Stimulated activated CD8-positive, alpha-beta memory T cell treated with anti-CD3 and anti-CD28 coated beads, Interleukin-4, amount 100 ng/mL, for 1 hour (primary cell): Measurements from ENCODE around the gene SDE2.
"Not testable (repeated sequence)": the region's sequence is repeated elsewhere in the genome, so short reads cannot be mapped to it uniquely, and the experiment has no call there.

Experiments used
- DNase-seq, 2 donors: peaks; one replicate each; pipeline ENCODE4 v3.0.0-alpha.2; 2020; ENCODE audit warnings: low read depth in 2 of 2, low spot score in 1 of 2

The SDE2 gene

DNA sequence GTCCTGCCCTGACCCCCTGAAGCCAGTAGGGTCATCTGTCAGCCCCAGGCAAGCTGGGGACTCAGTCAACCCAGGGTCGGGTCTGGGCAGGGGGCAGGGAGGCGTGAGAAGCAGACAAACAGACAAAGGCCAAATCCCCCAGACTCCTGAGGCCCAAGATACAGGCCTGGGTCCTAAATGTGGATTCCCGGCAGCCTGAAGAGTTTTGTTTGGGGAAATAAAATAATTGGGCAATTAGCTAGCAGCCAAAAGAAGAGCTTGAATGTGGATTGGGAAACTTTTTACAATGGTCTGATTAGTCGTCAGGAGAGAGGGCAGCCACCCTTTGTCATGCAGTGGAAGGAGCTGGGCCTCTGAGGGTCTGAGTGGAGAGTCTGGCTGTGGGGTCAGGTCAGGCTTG lies 53.6 kb downstream of the SDE2 start:
- no peak for DNase-seq

DNA sequence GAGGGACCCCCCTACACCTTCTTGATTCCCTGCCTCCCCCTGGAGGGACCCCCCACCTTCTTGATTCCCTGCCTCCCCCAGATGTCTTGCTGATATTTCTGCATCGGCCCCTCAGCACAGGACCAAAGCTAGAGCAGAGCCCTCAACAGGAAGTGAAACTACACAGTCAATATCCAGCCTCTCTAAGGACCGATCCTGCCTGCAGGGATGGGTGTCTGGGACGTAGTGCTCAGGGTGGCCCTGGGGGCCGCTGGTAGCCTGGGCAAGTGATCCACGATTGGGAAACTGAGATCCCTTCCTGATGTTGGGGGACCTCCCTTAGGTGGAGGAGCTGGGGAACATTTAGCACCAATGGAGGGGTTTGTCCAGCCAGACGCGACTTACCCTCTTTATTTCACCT lies 54.2 kb downstream of the SDE2 start:
- no peak for DNase-seq

DNA sequence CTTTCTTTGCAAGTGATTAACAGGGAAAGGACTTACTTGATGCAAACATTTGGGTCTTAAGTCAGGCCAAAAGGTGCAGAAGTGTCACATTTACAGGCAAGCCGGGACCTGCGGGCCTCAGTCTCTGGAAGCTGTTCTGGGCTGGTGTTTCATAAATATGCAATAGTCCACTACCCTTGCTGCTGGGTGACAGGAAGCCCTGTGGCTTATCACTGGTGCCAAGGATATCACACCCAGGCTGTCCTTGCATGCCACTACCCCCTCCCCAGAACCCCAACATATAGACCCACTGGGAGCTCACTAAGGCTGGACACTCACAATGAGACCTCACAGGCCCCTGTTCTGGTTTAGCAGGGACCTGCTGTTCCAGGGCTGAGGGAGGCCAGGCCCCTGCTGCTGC lies 54.8 kb downstream of the SDE2 start:
- no peak for DNase-seq

DNA sequence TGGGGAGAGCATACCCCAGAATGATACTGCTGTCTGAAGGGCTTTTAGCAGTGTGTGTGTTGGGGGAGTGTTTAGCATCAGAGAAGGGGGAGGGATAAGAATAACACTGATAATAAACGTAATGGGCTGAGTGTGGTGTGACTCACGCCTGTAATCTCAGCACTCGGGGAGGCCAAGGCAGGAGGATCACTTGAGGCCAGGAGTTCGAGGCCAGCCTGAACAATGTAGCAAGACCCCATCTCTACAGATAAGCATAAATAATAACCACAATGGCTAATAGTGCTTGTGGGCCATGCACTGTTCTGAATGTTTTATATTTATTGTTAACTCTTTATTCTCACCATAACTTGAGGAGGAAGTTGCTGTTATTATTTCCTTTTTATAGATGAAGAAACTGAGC lies 55.6 kb downstream of the SDE2 start:
- no peak for DNase-seq

DNA sequence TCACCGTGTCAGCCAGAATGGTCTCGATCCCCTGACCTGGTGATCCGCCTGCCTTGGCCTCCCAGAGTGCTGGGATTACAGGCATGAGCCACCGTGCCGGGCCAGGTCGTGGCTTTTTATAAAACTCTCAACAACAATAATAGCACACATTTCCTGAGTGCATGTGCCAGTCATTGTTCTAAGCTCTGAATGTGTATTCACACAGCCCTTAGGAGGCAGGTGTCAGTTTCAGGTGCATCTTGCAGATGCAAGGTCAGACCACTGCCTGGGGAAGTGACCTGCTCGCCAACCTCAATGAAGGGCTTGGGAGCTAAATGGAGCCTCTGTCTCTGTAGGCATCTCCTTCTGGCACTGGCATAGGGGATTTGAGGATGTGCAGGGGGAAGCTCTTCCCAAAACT lies 56.6 kb downstream of the SDE2 start:
- no peak for DNase-seq

DNA sequence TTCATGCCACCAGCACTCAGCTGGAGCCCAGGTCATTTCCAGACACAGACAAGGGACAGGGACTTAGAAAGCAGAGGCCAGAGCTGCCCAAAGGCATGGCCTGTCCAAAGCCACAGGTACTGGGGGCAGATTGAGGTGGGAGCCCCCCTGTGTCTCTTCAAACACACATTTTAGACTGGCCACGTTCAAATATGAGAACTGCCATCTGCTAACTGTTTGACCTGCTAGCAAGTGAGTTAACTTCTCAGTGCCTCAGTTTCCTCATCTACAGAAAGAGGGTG lies 57.3 kb downstream of the SDE2 start:
- no peak for DNase-seq

DNA sequence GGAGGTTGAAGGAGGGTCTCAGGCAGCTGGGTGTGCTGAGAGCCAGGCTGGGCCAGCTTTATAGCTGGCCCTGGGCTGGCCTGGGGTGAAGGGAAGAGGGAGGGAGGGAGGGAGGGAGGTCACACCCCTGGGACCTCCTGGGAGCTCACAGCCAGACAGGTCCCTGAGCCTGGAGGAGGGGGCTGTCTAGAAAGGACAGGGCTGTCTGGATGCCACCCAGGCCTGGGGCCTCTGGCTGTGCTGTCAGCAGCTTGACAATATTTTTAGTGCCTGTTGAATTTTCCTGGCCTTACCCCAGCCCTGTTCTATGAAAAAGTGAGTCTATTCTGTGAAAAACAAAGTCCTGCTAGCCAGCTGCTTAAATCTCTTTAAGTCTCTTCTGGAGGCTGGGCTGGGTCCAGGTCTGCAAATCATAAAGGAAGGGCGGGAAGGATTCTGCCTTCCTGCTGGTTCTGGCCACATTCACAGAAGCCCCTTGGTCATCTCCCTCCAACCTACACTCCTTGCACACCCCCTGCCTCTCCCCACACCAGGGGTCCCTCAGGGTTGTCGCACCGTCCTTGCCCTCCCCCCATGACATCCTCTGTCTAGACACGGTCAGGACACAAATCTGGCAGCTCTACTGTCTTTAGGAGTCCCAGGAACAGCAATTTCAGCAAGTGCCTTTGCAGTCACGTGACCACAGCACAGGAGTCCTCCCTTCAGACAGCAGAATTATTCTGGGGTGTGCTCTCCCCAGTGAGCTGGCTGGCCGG lies 57.8 kb downstream of the SDE2 start, which contains the start of gene LEFTY2:
Gene LEFTY2 (minus strand): TSS at position 34 of the 755 bp plus-strand sequence. CDS start 80 bp downstream, outside the sequence.
- no peak for DNase-seq

DNA sequence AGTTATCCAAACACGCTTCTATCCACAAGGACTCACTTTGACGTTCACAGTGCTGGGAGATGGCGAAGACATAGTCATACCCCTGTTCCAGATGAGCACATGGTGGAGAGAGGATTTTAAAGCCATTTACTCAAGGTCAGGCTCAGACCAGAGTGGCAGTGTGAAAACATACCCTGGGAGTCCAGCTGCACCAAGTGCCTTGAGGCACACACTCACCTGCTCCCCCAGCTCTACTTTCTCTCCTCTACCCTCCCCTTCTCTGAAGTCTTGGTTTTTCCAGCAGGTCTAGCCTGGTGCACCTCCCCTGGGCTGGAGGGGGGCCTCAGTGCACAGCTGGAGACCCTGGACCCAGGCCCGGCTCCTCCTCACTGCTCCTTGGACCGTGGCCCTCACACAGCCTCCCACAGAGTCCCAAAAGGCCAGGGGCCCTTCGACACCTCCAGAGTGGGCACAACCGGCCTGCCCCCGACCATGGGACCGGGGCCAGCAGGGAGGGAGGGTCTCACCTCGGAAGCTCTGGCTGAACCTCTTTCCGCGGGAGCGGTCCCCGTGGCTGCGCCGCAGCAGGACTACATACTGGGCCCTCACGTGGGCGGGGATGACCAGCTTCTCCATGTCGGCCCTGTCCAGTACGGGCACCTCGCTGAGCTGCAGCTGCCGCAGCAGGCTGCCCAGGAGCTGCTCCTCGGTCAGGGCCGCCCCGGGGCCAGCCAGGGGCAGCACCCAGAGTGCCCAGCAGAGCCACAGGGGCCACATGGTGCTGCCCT lies 58.6 kb downstream of the SDE2 start:
- DNase-seq = no peak

DNA sequence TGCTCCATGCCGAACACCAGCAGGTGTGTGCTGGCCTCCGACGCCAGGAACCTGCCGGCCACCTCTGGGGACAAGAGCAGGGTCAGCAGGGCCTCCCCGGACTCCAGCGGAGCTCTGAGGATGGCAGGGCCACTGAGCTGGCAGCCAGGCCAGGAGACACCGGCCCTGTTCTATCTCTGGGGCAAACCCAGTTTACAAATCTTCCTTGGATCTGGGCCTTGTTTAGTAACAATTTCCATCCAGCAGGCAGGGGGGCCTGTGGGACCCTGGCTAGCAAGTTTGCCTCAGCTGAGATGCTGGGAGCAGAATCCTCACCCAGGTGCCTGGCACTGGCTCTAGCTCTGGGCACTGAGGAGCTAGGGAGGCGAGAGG lies 59.2 kb downstream of the SDE2 start:
- not testable (repeated sequence) for DNase-seq

DNA sequence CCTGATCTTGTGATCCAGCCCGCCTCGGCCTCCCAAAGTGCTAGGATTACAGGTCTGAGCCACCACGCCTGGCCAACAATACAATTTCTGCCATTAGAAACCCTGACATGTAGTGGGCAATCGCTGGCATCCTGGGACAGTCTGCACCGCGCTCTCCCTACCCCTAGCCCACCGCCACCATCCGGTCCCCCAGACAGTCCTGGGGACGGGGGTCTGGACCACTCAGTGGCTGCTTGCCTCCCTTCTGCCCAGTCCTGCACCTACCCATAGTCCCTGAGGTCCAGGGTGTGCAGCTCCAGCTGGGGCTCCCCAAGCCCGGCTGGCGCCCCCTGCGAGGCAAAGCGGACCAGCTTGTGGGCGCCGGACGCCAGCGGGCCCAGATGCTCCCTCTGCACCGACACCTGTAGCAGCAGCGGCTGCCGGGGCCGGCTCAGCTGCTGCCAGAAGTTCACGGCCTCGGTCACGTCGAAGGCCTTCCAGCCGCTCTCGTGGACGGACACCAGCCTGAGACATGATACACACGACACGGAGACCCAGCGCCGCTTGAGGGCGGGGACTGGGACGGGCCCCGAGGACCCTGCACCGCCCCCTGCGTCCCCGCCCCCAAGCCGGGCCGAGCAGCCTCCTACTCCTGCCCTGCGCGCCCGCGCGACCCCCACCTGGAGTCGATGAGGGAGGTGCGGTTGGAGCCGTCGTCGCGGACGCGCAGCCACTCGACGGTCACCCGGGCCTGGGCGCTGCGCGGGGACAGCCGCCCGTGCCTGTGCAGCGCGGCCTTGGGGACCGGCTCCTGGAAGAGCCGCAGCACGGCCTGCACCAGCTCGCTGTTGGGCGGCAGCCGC lies 59.8 kb downstream of the SDE2 start:
- DNase-seq = not testable (repeated sequence)

DNA sequence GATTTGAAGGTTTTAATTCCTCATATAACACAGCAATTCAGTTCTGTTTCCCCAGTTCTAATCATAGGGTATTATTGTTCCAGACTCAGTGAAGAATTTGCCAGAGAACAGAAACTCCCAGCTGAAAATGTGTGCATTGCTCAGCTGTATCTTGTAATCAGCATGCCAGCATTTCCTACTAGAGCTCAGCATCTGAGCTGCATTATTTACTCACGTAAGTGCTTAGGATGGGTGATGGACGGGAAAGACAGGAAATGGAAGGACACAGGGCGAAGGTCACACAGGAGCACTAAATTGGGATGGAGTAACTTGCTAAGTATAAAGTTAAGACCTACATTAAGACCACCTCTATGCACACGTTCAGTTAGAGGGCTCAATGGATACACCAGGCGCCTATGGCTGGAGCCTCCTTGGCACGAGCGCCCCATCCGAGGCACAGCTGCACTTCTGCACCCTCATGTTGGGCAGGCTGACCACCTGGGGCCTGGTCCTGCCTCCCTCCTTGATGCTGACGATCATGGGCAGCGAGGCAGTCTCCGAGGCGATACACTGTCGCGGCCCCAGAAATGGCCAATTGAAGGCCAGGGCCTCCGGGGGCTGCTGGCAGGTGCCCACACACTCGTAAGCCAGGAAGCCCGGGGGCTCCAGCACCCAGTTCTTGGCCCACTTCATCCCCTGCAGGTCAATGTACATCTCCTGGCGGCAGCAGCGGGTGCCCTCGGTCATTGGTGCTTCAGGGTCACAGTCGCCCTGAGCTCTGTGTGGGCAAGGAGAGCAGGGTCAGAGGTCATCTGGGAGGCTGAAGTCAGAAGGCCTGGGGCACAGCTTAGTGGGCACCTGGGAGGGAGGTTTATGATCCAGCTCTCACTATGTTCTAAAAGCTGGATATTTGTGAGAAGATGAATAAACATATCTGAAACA lies 61.8 kb downstream of the SDE2 start:
- DNase-seq = no peak

DNA sequence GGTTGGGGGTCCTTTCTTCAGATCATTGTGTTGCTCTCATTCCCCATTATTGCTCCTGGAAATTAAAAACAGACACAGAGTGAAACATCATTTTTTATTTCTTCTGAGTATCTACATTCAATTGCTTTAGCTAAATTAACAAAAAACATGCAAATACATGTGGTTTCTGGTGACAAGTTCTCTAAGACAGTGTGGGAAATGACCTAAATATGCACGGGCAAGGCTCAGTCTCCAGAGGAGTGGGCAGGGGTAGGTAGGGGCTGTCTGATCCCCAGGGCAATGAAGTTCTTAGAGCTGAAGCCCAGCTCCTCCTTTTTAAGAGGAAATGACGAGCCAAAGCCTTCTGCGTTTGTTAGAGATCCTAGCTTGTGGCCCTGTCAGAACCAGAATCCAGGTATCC lies 62.6 kb downstream of the SDE2 start:
- DNase-seq = no peak

DNA sequence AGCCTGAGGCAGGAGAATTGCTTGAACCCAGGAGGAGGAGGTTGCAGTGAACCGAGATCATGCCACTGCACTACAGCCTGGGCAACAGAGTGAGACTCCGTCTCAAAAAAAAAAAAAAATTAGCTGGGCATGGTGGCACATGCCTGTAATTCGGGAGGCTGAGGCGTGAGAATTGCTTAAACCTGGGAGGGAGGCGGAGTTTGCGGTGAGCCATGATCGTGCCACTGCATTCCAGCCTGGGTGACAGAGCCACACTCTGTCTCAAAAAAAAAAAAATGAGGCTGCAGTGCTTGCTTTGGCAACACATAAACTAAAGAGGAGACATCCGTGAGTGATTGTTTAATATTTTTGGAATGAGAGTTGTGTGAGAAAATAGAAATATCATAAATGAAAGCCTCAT lies 63.1 kb downstream of the SDE2 start:
- not testable (repeated sequence) for DNase-seq

DNA sequence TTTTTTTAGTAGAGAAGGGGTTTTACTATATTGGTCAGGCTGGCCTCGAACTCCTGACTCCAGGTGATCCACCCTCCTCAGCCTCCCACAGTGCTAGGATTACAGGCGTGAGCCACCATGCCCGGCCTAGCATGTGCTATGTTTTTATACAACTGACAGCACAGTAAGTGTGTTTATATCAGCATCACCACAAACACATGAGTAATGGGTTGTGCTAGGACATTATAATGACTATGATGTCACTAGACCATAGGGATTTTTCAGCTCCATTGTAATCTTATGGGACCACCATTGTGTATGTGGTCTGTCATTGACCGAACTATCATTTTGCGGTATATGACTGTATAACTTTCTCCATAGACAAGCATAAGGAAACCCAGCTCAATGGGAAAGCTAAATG lies 64.4 kb downstream of the SDE2 start:
- DNase-seq = no peak

DNA sequence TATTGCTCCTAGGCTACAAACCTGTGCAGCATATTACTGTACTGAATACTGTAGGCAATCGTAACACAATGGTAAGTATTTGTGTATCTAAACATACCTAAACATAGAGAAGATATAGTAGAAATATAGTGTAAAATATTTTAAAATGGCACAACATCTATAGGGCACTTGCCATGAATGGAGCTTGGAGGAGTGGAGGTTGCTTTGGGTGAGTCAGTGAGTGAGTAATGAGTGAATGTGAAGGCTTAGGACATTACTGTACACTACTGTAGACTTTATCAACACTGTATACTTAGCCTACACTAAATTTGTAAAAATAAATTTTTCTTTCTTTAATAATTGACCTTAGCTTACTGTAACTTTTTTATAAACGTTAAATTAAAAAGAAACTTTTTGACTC lies 66.1 kb downstream of the SDE2 start:
- DNase-seq = no peak
